GM12878 (cell line): ENCODE data around the gene FBXO33. TPM values are rescaled to one million over a fixed set of nuclear protein-coding genes. Genes with fewer than 3 reads are reported as not detected.
A peak's percentile ranks its signal among the peaks of the same experiment; 100 is the strongest.

Experiments used
- ATF7 ChIP-seq: fragments of 450-650 bp; IDR thresholded peaks from 2 replicates; pipeline ENCODE4 v1.6.1; 2016; ENCODE audit warnings: low read depth, mild to moderate bottlenecking
- BACH1 ChIP-seq: fragments of 450-650 bp; IDR thresholded peaks from 2 replicates; pipeline ENCODE4 v1.6.1; 2017; ENCODE audit warnings: mild to moderate bottlenecking, borderline replicate concordance
- BCLAF1 ChIP-seq: fragments of 450-650 bp; IDR thresholded peaks from 2 replicates; pipeline ENCODE4 v1.6.1; 2017; ENCODE audit warnings: antibody characterized with exemption, mild to moderate bottlenecking, moderate library complexity
- CREM ChIP-seq: IDR thresholded peaks from 2 replicates; pipeline ENCODE4 v1.6.1; 2014; ENCODE audit warnings: antibody characterized with exemption, low read depth
- DPF2 ChIP-seq: fragments of 450-650 bp; IDR thresholded peaks from 2 replicates; pipeline ENCODE4 v1.6.1; 2017; ENCODE audit warnings: mild to moderate bottlenecking
- EGR1 ChIP-seq, 2 experiments: IDR thresholded peaks; 1 replicate in 1 of 2; 2 replicates in 1 of 2; pipeline ENCODE4 v1.6.1; 2011 to 2012; ENCODE audit warnings: low read depth in 2 of 2, low read length in 2 of 2, borderline replicate concordance in 1 of 2, mild to moderate bottlenecking in 1 of 2, moderate library complexity in 1 of 2
- ESRRA ChIP-seq: IDR thresholded peaks from 2 replicates; pipeline ENCODE4 v1.6.1; 2012; ENCODE audit warnings: mild to moderate bottlenecking, low read length, improper control_type of control experiment
- HDAC6 ChIP-seq: fragments of 200-600 bp; sonication (generic); IDR thresholded peaks from one replicate; pipeline ENCODE4 v1.8.0; 2017; ENCODE audit warnings: antibody characterized with exemption; ENCODE audit not compliant: unreplicated experiment
- IKZF1 ChIP-seq: fragments of 450-650 bp; conservative IDR thresholded peaks from 2 replicates; pipeline ENCODE4 v1.6.1; 2017; ENCODE audit warnings: antibody characterized with exemption, mild to moderate bottlenecking
- JUNB ChIP-seq: IDR thresholded peaks from 2 replicates; pipeline ENCODE4 v1.6.1; 2016; ENCODE audit warnings: antibody characterized with exemption, mild to moderate bottlenecking
- MAX ChIP-seq: IDR thresholded peaks from 2 replicates; pipeline ENCODE4 v1.6.1; 2012; ENCODE audit warnings: low read depth, low read length, improper control_type of control experiment
- MTA3 ChIP-seq: IDR thresholded peaks from 2 replicates; pipeline ENCODE4 v1.6.1; 2012; ENCODE audit warnings: low read length, inconsistent platforms, borderline replicate concordance
- MYC ChIP-seq: IDR thresholded peaks from 2 replicates; pipeline ENCODE4 v1.6.1; 2011; ENCODE audit warnings: mild to moderate bottlenecking, low read length, moderate library complexity, inconsistent platforms; ENCODE audit not compliant: insufficient read depth, insufficient replicate concordance, insufficient read length, severe bottlenecking
- NFXL1 ChIP-seq: fragments of 450-650 bp; IDR thresholded peaks from 2 replicates; pipeline ENCODE4 v1.6.1; 2017; ENCODE audit warnings: antibody characterized with exemption, mild to moderate bottlenecking, borderline replicate concordance
- NFYB ChIP-seq: IDR thresholded peaks from 2 replicates; pipeline ENCODE4 v1.6.1; 2011; ENCODE audit warnings: low read depth, mild to moderate bottlenecking, low read length, improper control_type of control experiment, moderate library complexity; ENCODE audit not compliant: insufficient read depth
- NKRF ChIP-seq: fragments of 450-650 bp; conservative IDR thresholded peaks from 2 replicates; pipeline ENCODE4 v1.6.1; 2017; ENCODE audit warnings: mild to moderate bottlenecking, moderate library complexity
- NR2C1 ChIP-seq: fragments of 450-650 bp; IDR thresholded peaks from 2 replicates; pipeline ENCODE4 v1.6.1; 2017; ENCODE audit warnings: antibody characterized with exemption, mild to moderate bottlenecking, moderate library complexity
- POLR2A ChIP-seq: IDR thresholded peaks from 2 replicates; pipeline ENCODE4 v1.6.1; 2011; ENCODE audit warnings: low read depth, mild to moderate bottlenecking, low read length
- RELA ChIP-seq: fragments of 450-650 bp; IDR thresholded peaks from 2 replicates; pipeline ENCODE4 v1.8.0; 2014; ENCODE audit warnings: borderline replicate concordance; ENCODE audit not compliant: partially characterized antibody
- RELB ChIP-seq: fragments of 450-650 bp; IDR thresholded peaks from 2 replicates; pipeline ENCODE4 v1.6.1; 2017; ENCODE audit warnings: low read depth, mild to moderate bottlenecking, moderate library complexity
- RFX5 ChIP-seq: IDR thresholded peaks from 2 replicates; pipeline ENCODE4 v1.6.1; 2011; ENCODE audit warnings: low read depth, low read length, improper control_type of control experiment
- SMARCA5 ChIP-seq: fragments of 450-650 bp; IDR thresholded peaks from 2 replicates; pipeline ENCODE4 v1.6.1; 2017; ENCODE audit warnings: mild to moderate bottlenecking
- STAT1 ChIP-seq: fragments of 450-650 bp; conservative IDR thresholded peaks from 2 replicates; pipeline ENCODE4 v1.6.1; 2014; ENCODE audit warnings: antibody characterized with exemption, mild to moderate bottlenecking
- TAF1 ChIP-seq: IDR thresholded peaks from 2 replicates; pipeline ENCODE4 v1.6.1; 2011; ENCODE audit warnings: mild to moderate bottlenecking, low read depth, low read length, borderline replicate concordance
- TARDBP ChIP-seq: IDR thresholded peaks from 2 replicates; pipeline ENCODE4 v1.6.1; 2016; ENCODE audit warnings: borderline replicate concordance
- ZNF217 ChIP-seq: fragments of 450-650 bp; IDR thresholded peaks from 2 replicates; pipeline ENCODE4 v1.6.1; 2017; ENCODE audit warnings: antibody characterized with exemption, mild to moderate bottlenecking
- polyA plus RNA-seq, 11 experiments: library from polyadenylated mRNA; depleted of rRNA in 4 of 11; unstranded in 6 of 11; stranded (reverse) in 5 of 11; fragments of >200 nt; fragmentation: Nextera tagmentation in 4 of 11; fragmentation: Illumina TruSeq in 1 of 11; extraction: Ambion mirVana in 4 of 11; extraction: Trizol in 1 of 11; gene quantifications; 1 replicate in 1 of 11; 2 replicates in 10 of 11; pipeline versions ENCODE4 v1.2.1 to v1.2.3, GENCODE V29; 2011 to 2016; ENCODE audit warnings: inconsistent platforms in 2 of 11, missing spikeins in 2 of 11, low read depth in 1 of 11
- total RNA-seq, 4 experiments: library from RNA; depleted of rRNA in 3 of 4; stranded (reverse); fragments of >200 nt in 3 of 4; fragmentation: Illumina TruSeq in 1 of 4; extraction: Trizol in 1 of 4; gene quantifications; 2 replicates each; pipeline versions ENCODE4 v1.2.1 to v1.2.3, GENCODE V29; 2013 to 2021

Gene FBXO33
- total and polyA plus RNA-seq, 10 of the 15 experiments (the other 5 are each of a cell fraction or from before 2014, with no cell fraction given) = 4.7 to 56.9 (median 19.6) TPM

GRCh38 chr14:39431416-39432178 is 636 bp downstream of the FBXO33 start (continued):
- TF ChIP-seq ZNF217 = 0 out of 2 replicates have a peak, but pooled peaks have one; percentile 71
- no peak for TF ChIP-seq STAT1
- TF ChIP-seq MTA3 = no peak
- TF ChIP-seq POLR2A = peak; percentile 62
- no peak for TF ChIP-seq RELB
- TF ChIP-seq TARDBP = no peak
- TF ChIP-seq BCLAF1 = no peak
- TF ChIP-seq NR2C1 = 0 out of 2 replicates have a peak, but pooled peaks have one; percentile 21
- TF ChIP-seq ESRRA = no peak
- no peak for TF ChIP-seq MAX
- no peak for TF ChIP-seq ATF7
- peak in 1 of 2 experiments; percentile 38; a peak in 1 of 3 replicates for TF ChIP-seq EGR1 (IDR thresholded peaks at IDR 0.05; ENCODE audit: borderline replicate concordance in 1 of 2, low read depth in 2 of 2, low read length in 2 of 2)
- TF ChIP-seq NFXL1 = 0 out of 2 replicates have a peak, but pooled peaks have one; percentile 48
- no peak for TF ChIP-seq CREM
- TF ChIP-seq MYC = no peak
- no peak for TF ChIP-seq HDAC6
- no peak for TF ChIP-seq RELA
- 0 out of 2 replicates have a peak, but pooled peaks have one; percentile 60 for TF ChIP-seq DPF2
- peak; percentile 58 for TF ChIP-seq IKZF1
- peak; percentile 93; the same call in 1 of the 2 replicates for TF ChIP-seq TAF1
- TF ChIP-seq SMARCA5 = 0 out of 2 replicates have a peak, but pooled peaks have one; percentile 75
- TF ChIP-seq BACH1 = peak; percentile 74; the same call in 1 of the 2 replicates
- TF ChIP-seq NFYB = no peak
- peak; percentile 95 for TF ChIP-seq NKRF
- TF ChIP-seq JUNB = no peak
- TF ChIP-seq RFX5 = no peak
